GM23338 (cell line): ENCODE results near the gene CRADD. TPM values are rescaled to one million over a fixed set of nuclear protein-coding genes. Genes with fewer than 3 reads are reported as not detected.

ENCODE experiments used
- ATAC-seq: fragments of 200-7000 bp; cut with Tn5 transposase; 3 replicates; pipeline ENCODE4 v1.9.1; 2020
- DNase-seq: peaks from one replicate; pipeline ENCODE4 v3.0.0-alpha.2; 2015; ENCODE audit warnings: low spot score
- H2AFZ ChIP-seq: fragments of 200-600 bp; sonication (generic); 2 replicates; pipeline ENCODE4 v1.8.0; 2016; ENCODE audit warnings: antibody characterized with exemption, mild to moderate bottlenecking, moderate library complexity
- H3F3A ChIP-seq: fragments of 200-600 bp; sonication (generic); replicated peaks from 2 replicates; pipeline ENCODE4 v1.8.0; 2017; ENCODE audit warnings: antibody characterized with exemption, mixed run types, low read depth
- H3K27ac ChIP-seq: fragments of 200-600 bp; sonication (generic); 2 replicates; pipeline ENCODE4 v1.6.1; 2016; ENCODE audit warnings: low read depth
- H3K27me3 ChIP-seq: fragments of 200-600 bp; sonication (generic); 2 replicates; pipeline ENCODE4 v1.8.0; 2016; ENCODE audit warnings: mild to moderate bottlenecking, mixed run types, moderate library complexity; ENCODE audit not compliant: insufficient read depth
- H3K36me3 ChIP-seq: fragments of 200-600 bp; sonication (generic); 2 replicates; pipeline ENCODE4 v1.8.0; 2016; ENCODE audit warnings: mild to moderate bottlenecking; ENCODE audit not compliant: insufficient read depth
- H3K4me1 ChIP-seq: fragments of 200-600 bp; sonication (generic); 2 replicates; pipeline ENCODE4 v1.8.0; 2016; ENCODE audit warnings: mild to moderate bottlenecking, moderate library complexity; ENCODE audit not compliant: insufficient read depth
- H3K4me2 ChIP-seq: fragments of 200-600 bp; sonication (generic); 2 replicates; pipeline ENCODE4 v1.7.1; 2017; ENCODE audit warnings: mixed run types
- H3K4me3 ChIP-seq: fragments of 200-600 bp; sonication (generic); 2 replicates; pipeline ENCODE4 v1.6.1; 2016; ENCODE audit warnings: mixed run types
- H3K79me2 ChIP-seq: fragments of 200-600 bp; sonication (generic); replicated peaks from 2 replicates; pipeline ENCODE4 v1.8.0; 2017; ENCODE audit warnings: mild to moderate bottlenecking; ENCODE audit not compliant: insufficient read depth
- H3K9me2 ChIP-seq: fragments of 200-600 bp; sonication (generic); 2 replicates; pipeline ENCODE4 v1.8.0; 2017; ENCODE audit not compliant: insufficient read depth
- H4K20me1 ChIP-seq: fragments of 200-600 bp; sonication (generic); replicated peaks from 2 replicates; pipeline ENCODE4 v1.8.0; 2017; ENCODE audit warnings: mild to moderate bottlenecking; ENCODE audit not compliant: insufficient read depth
- H3K27ac Mint-ChIP-seq: 2 replicates; pipeline ENCODE4 v1.8.0; 2020; ENCODE audit warnings: inconsistent platforms, mild to moderate bottlenecking, moderate library complexity, mixed read lengths
- H3K27me3 Mint-ChIP-seq: 3 replicates; pipeline ENCODE4 v1.8.0; 2022; ENCODE audit warnings: low read depth, mild to moderate bottlenecking, moderate library complexity, mixed read lengths, inconsistent platforms; ENCODE audit not compliant: insufficient read depth, poor library complexity
- H3K36me3 Mint-ChIP-seq: 3 replicates; pipeline ENCODE4 v1.8.0; 2021; ENCODE audit warnings: low read depth, mild to moderate bottlenecking, inconsistent platforms, moderate library complexity, mixed read lengths
- H3K4me1 Mint-ChIP-seq: 3 replicates; pipeline ENCODE4 v1.8.0; 2020; ENCODE audit warnings: mild to moderate bottlenecking, inconsistent platforms, mixed read lengths
- H3K4me3 Mint-ChIP-seq: 3 replicates; pipeline ENCODE4 v1.8.0; 2021; ENCODE audit warnings: moderate library complexity, mild to moderate bottlenecking, inconsistent platforms, mixed read lengths
- H3K9me3 Mint-ChIP-seq: 3 replicates; pipeline ENCODE4 v1.8.0; 2020; ENCODE audit warnings: moderate library complexity, mild to moderate bottlenecking, inconsistent platforms, mixed read lengths
- CREB1 ChIP-seq: fragments of 250-450 bp; sonication (Bioruptor Pico); IDR thresholded peaks from 2 replicates; pipeline ENCODE4 v1.5.0; 2020; ENCODE audit warnings: low read depth, mild to moderate bottlenecking, moderate library complexity
- JUNB ChIP-seq: IDR thresholded peaks from one replicate; pipeline ENCODE4 v1.6.1; 2016; ENCODE audit warnings: antibody characterized with exemption; ENCODE audit not compliant: unreplicated experiment
- POLR2AphosphoS5 ChIP-seq: IDR thresholded peaks from 2 replicates; pipeline ENCODE4 v1.6.1; 2016; ENCODE audit warnings: antibody characterized with exemption, low read depth
- ZNF114 ChIP-seq: fragments of 250-450 bp; sonication (Bioruptor Pico); IDR thresholded peaks from 2 replicates; pipeline ENCODE4 v1.5.0; 2020; ENCODE audit warnings: mild to moderate bottlenecking, moderate library complexity
- ZNF331 ChIP-seq: fragments of 250-450 bp; sonication (Bioruptor Pico); IDR thresholded peaks from 2 replicates; pipeline ENCODE4 v1.5.0; 2020; ENCODE audit warnings: low read depth, mild to moderate bottlenecking, moderate library complexity
- polyA plus RNA-seq: library from polyadenylated mRNA; unstranded; fragments of >200 nt; fragmentation: Nextera tagmentation; extraction: Ambion mirVana; gene quantifications from 2 replicates; pipeline ENCODE4 v1.2.1, GENCODE V29; 2016
- total RNA-seq: library from RNA; depleted of rRNA; stranded (reverse); fragments of >200 nt; shearing (Covaris generic); gene quantifications from 2 replicates; pipeline ENCODE4 v1.2.3, GENCODE V29; 2014
- TF ChIP-seq, protein P1 (sequence below): fragments of 250-450 bp; sonication (Bioruptor Pico); IDR thresholded peaks from 2 replicates; pipeline ENCODE4 v1.5.0; 2020; ENCODE audit warnings: mild to moderate bottlenecking, moderate library complexity
- TF ChIP-seq, protein P2 (sequence below), 2 experiments: fragments of 200-600 bp in 1 of 2; sonication (generic) in 1 of 2; conservative IDR thresholded peaks; 2 replicates each; pipeline versions ENCODE4 v1.5.1 to v1.6.1; 2016 to 2017; ENCODE audit warnings: antibody characterized with exemption in 2 of 2, low read depth in 2 of 2, mild to moderate bottlenecking in 2 of 2, moderate library complexity in 1 of 2
- TF ChIP-seq, protein P3 (sequence below): IDR thresholded peaks from one replicate; pipeline ENCODE4 v1.6.1; 2018; ENCODE audit warnings: antibody characterized with exemption; ENCODE audit not compliant: unreplicated experiment

CRADD gene
- total and polyA plus RNA-seq, 2 experiments from 2014 or later = 6.3 to 27.9 TPM

DNA sequence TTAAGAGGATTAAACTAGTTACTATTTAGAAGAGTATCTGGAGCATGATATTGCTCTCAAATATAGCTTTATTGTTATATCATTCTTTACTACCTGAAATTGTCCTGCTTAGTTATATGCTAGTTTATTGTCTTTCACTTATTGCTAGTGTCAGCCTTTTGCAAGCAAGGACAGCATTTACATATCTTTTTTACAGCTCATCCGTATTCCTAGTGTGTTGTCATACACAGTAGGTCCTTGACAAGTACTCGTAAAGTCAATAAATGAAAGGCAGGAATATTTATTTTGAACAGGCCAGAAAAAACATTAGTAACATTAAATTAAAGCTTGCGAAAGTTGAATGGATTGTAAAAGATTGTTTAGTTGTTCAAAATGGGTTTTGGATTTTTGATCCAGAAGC, 35.0 kb downstream of the CRADD start (continued):
- TF ChIP-seq, protein P1, sequence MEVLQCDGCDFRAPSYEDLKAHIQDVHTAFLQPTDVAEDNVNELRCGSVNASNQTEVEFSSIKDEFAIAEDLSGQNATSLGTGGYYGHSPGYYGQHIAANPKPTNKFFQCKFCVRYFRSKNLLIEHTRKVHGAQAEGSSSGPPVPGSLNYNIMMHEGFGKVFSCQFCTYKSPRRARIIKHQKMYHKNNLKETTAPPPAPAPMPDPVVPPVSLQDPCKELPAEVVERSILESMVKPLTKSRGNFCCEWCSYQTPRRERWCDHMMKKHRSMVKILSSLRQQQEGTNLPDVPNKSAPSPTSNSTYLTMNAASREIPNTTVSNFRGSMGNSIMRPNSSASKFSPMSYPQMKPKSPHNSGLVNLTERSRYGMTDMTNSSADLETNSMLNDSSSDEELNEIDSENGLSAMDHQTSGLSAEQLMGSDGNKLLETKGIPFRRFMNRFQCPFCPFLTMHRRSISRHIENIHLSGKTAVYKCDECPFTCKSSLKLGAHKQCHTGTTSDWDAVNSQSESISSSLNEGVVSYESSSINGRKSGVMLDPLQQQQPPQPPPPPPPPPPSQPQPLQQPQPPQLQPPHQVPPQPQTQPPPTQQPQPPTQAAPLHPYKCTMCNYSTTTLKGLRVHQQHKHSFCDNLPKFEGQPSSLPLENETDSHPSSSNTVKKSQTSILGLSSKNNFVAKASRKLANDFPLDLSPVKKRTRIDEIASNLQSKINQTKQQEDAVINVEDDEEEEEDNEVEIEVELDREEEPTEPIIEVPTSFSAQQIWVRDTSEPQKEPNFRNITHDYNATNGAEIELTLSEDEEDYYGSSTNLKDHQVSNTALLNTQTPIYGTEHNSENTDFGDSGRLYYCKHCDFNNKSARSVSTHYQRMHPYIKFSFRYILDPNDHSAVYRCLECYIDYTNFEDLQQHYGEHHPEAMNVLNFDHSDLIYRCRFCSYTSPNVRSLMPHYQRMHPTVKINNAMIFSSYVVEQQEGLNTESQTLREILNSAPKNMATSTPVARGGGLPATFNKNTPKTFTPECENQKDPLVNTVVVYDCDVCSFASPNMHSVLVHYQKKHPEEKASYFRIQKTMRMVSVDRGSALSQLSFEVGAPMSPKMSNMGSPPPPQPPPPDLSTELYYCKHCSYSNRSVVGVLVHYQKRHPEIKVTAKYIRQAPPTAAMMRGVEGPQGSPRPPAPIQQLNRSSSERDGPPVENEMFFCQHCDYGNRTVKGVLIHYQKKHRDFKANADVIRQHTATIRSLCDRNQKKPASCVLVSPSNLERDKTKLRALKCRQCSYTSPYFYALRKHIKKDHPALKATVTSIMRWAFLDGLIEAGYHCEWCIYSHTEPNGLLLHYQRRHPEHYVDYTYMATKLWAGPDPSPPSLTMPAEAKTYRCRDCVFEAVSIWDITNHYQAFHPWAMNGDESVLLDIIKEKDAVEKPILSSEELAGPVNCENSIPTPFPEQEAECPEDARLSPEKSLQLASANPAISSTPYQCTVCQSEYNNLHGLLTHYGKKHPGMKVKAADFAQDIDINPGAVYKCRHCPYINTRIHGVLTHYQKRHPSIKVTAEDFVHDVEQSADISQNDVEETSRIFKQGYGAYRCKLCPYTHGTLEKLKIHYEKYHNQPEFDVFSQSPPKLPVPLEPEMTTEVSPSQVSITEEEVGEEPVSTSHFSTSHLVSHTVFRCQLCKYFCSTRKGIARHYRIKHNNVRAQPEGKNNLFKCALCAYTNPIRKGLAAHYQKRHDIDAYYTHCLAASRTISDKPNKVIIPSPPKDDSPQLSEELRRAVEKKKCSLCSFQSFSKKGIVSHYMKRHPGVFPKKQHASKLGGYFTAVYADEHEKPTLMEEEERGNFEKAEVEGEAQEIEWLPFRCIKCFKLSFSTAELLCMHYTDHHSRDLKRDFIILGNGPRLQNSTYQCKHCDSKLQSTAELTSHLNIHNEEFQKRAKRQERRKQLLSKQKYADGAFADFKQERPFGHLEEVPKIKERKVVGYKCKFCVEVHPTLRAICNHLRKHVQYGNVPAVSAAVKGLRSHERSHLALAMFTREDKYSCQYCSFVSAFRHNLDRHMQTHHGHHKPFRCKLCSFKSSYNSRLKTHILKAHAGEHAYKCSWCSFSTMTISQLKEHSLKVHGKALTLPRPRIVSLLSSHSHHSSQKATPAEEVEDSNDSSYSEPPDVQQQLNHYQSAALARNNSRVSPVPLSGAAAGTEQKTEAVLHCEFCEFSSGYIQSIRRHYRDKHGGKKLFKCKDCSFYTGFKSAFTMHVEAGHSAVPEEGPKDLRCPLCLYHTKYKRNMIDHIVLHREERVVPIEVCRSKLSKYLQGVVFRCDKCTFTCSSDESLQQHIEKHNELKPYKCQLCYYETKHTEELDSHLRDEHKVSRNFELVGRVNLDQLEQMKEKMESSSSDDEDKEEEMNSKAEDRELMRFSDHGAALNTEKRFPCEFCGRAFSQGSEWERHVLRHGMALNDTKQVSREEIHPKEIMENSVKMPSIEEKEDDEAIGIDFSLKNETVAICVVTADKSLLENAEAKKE (CRISPR knock-in tag) = no peak

DNA sequence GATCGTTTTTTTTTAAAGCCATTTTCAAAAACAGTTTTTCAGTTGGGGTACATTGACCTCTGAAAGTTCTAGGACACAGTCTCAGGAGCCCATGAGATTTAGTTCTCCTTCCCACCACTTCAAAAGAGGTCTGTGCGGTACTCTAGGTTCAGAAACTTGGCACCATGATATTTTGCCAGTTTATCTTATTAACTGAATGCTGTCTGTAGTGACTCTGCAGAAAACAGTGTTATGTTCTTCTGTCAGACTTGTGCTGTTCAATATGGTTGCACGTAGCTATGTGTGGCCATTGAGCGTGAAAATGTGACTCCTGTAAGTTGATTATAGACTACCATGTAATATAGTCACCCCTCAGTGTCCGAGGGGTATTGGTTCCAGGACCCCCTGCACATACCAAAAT, 35.9 kb downstream of the CRADD start:
- no peaks in the 10 kb centered on the region for H3K4me1 ChIP-seq
- DNase-seq (no peak), ATAC-seq (no peak)
- H3K4me2 ChIP-seq = no peak overlapping the region
- H3F3A ChIP-seq = no peaks in the 10 kb centered on the region
- no peak for TF ChIP-seq ZNF331
- peaks cover 17% of the 10 kb centered on the region; the same call in 2 of the 3 replicates for H3K36me3 Mint-ChIP-seq
- H3K79me2 ChIP-seq = no peaks in the 10 kb centered on the region
- peaks cover 13% of the 10 kb centered on the region; the same call in 2 of the 3 replicates for H3K4me1 Mint-ChIP-seq
- no peak overlapping the region for H3K27ac Mint-ChIP-seq
- H3K4me3 Mint-ChIP-seq = no peak overlapping the region
- H4K20me1 ChIP-seq = no peaks in the 10 kb centered on the region
- H3K27ac ChIP-seq = no peak overlapping the region
- H3K9me3 Mint-ChIP-seq = peaks cover 24% of the 10 kb centered on the region
- peaks cover 4% of the 10 kb centered on the region for H3K27me3 Mint-ChIP-seq
- H3K4me3 ChIP-seq = no peak overlapping the region
- peaks cover 9% of the 10 kb centered on the region for H3K9me2 ChIP-seq
- H3K27me3 ChIP-seq = no peaks in the 10 kb centered on the region
- no peak overlapping the region for H2AFZ ChIP-seq
- peaks cover 6% of the 10 kb centered on the region; the same call in 1 of the 2 replicates for H3K36me3 ChIP-seq

DNA sequence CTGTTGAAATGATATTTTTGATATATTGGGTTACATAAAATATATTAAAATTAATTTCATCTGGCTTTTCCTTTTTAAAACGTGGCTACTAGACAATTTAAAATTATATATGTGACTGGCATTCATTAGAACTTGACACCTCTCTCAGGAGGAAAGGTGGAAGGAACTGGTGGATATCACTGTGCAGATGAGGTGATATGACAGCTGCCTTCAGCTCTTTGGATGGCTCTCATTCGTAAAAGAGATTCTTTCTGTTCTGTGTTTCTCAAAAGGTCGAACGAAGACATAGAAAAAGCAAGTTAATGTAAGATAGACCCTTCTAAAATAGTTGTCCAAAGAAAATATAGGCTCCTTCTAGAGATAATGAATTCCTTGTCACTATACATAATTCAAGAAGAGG, 36.6 kb downstream of the CRADD start:
- no peak overlapping the region for H2AFZ ChIP-seq
- ATAC-seq = no peak
- no peaks in the 10 kb centered on the region for H4K20me1 ChIP-seq
- no peak overlapping the region for H3K27ac ChIP-seq
- Mint-ChIP-seq H3K9me3 (peaks cover 22% of the 10 kb centered on the region), H3K36me3 (peaks cover 14% of the 10 kb centered on the region; the same call in 2 of the 3 replicates), H3K4me1 (peaks cover 13% of the 10 kb centered on the region; the same call in 2 of the 3 replicates), H3K27me3 (peaks cover 6% of the 10 kb centered on the region), H3K27ac (no peak overlapping the region), H3K4me3 (no peak overlapping the region)
- no peak overlapping the region for H3K4me2 ChIP-seq
- peaks cover 6% of the 10 kb centered on the region; the same call in 1 of the 2 replicates for H3K36me3 ChIP-seq
- no peak overlapping the region for H3K4me3 ChIP-seq
- H3F3A ChIP-seq = no peaks in the 10 kb centered on the region
- no peaks in the 10 kb centered on the region for H3K4me1 ChIP-seq
- H3K79me2 ChIP-seq = no peaks in the 10 kb centered on the region
- H3K9me2 ChIP-seq = peaks cover 5% of the 10 kb centered on the region
- no peaks in the 10 kb centered on the region for H3K27me3 ChIP-seq
- DNase-seq = no peak
- TF ChIP-seq JUNB (no peak), ZNF114 (CRISPR knock-in tag) (no peak), POLR2AphosphoS5 (no peak), ZNF331 (no peak), CREB1 (CRISPR knock-in tag) (no peak)
- TF ChIP-seq, protein P2, sequence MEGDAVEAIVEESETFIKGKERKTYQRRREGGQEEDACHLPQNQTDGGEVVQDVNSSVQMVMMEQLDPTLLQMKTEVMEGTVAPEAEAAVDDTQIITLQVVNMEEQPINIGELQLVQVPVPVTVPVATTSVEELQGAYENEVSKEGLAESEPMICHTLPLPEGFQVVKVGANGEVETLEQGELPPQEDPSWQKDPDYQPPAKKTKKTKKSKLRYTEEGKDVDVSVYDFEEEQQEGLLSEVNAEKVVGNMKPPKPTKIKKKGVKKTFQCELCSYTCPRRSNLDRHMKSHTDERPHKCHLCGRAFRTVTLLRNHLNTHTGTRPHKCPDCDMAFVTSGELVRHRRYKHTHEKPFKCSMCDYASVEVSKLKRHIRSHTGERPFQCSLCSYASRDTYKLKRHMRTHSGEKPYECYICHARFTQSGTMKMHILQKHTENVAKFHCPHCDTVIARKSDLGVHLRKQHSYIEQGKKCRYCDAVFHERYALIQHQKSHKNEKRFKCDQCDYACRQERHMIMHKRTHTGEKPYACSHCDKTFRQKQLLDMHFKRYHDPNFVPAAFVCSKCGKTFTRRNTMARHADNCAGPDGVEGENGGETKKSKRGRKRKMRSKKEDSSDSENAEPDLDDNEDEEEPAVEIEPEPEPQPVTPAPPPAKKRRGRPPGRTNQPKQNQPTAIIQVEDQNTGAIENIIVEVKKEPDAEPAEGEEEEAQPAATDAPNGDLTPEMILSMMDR (conservative IDR thresholded peaks at IDR 0.05; ENCODE audit: low read depth in 2 of 2) = no peak
- TF ChIP-seq, protein P3, sequence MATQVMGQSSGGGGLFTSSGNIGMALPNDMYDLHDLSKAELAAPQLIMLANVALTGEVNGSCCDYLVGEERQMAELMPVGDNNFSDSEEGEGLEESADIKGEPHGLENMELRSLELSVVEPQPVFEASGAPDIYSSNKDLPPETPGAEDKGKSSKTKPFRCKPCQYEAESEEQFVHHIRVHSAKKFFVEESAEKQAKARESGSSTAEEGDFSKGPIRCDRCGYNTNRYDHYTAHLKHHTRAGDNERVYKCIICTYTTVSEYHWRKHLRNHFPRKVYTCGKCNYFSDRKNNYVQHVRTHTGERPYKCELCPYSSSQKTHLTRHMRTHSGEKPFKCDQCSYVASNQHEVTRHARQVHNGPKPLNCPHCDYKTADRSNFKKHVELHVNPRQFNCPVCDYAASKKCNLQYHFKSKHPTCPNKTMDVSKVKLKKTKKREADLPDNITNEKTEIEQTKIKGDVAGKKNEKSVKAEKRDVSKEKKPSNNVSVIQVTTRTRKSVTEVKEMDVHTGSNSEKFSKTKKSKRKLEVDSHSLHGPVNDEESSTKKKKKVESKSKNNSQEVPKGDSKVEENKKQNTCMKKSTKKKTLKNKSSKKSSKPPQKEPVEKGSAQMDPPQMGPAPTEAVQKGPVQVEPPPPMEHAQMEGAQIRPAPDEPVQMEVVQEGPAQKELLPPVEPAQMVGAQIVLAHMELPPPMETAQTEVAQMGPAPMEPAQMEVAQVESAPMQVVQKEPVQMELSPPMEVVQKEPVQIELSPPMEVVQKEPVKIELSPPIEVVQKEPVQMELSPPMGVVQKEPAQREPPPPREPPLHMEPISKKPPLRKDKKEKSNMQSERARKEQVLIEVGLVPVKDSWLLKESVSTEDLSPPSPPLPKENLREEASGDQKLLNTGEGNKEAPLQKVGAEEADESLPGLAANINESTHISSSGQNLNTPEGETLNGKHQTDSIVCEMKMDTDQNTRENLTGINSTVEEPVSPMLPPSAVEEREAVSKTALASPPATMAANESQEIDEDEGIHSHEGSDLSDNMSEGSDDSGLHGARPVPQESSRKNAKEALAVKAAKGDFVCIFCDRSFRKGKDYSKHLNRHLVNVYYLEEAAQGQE = no peak
